ENCODE data around the gene CYBA. TPM values are rescaled to one million over a fixed set of nuclear protein-coding genes. Genes with fewer than 3 reads are reported as not detected.

Gene CYBA
- polyA plus RNA-seq, 1 donor (not counting 4 experiments of a cell fraction or from before 2014, with no cell fraction given): 4.4 TPM

GRCh38 chr16:88599092-88599733, 51.6 kb downstream of the CYBA start:
- H3K4me1 ChIP-seq (ENCODE audit: control insufficient read depth, extremely low read depth, insufficient read depth, low read length): peaks cover 6% of the 10 kb centered on the region
- H3K4me2 ChIP-seq (ENCODE audit: control insufficient read depth, extremely low read depth, insufficient read depth, low read depth, low read length): no peak overlapping the region
- no peak overlapping the region for H3K4me3 ChIP-seq (ENCODE audit: control insufficient read depth in 2 of 3, extremely low read depth in 1 of 3, insufficient read depth in 2 of 3, low read depth in 1 of 3, low read length in 3 of 3)
- peaks cover 6% of the 10 kb centered on the region for H4K20me1 ChIP-seq (ENCODE audit: control insufficient read depth, extremely low read depth, insufficient read depth, low read length)
- no peaks in the 10 kb centered on the region for H3K9me3 ChIP-seq (ENCODE audit: control insufficient read depth, low read depth, low read length)
- peaks cover 2% of the 10 kb centered on the region for H3K79me2 ChIP-seq (ENCODE audit: control insufficient read depth, insufficient read depth, low read length)
- DNase-seq (ENCODE audit: low read depth, low spot score): no peak
- FAIRE-seq: no peak
- H3K9me1 ChIP-seq (ENCODE audit: control insufficient read depth, extremely low read depth, insufficient read depth, low read length): no peaks in the 10 kb centered on the region
- H3K27me3 ChIP-seq (ENCODE audit: control insufficient read depth, extremely low read depth, insufficient read depth, low read length): no peaks in the 10 kb centered on the region
- peaks cover 15 to 47% of the 10 kb centered on the region in 2 experiments for H3K36me3 ChIP-seq (ENCODE audit: control insufficient read depth in 2 of 2, extremely low read depth in 1 of 2, insufficient read depth in 2 of 2, low read length in 2 of 2)
- no peak overlapping the region for H3K27ac ChIP-seq (ENCODE audit: control insufficient read depth, insufficient read depth, low read length)
- no peak overlapping the region for H3K9ac ChIP-seq (ENCODE audit: control insufficient read depth, extremely low read depth, insufficient read depth, low read length)
- dilution Hi-C loops (cut with MboI; ENCODE audit: extremely low pct_ligation_motif_present, low sequenced_read_pairs): no loop called here
- no peak overlapping the region for H2AFZ ChIP-seq (ENCODE audit: control insufficient read depth, low read length)
- no peak for TF ChIP-seq EZH2 (IDR thresholded peaks at IDR 0.05; ENCODE audit: low read length)
- TF ChIP-seq, protein P1, sequence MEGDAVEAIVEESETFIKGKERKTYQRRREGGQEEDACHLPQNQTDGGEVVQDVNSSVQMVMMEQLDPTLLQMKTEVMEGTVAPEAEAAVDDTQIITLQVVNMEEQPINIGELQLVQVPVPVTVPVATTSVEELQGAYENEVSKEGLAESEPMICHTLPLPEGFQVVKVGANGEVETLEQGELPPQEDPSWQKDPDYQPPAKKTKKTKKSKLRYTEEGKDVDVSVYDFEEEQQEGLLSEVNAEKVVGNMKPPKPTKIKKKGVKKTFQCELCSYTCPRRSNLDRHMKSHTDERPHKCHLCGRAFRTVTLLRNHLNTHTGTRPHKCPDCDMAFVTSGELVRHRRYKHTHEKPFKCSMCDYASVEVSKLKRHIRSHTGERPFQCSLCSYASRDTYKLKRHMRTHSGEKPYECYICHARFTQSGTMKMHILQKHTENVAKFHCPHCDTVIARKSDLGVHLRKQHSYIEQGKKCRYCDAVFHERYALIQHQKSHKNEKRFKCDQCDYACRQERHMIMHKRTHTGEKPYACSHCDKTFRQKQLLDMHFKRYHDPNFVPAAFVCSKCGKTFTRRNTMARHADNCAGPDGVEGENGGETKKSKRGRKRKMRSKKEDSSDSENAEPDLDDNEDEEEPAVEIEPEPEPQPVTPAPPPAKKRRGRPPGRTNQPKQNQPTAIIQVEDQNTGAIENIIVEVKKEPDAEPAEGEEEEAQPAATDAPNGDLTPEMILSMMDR (optimal IDR thresholded peaks at IDR 0.05 in 1 of 3, IDR thresholded peaks at IDR 0.05 in 1 of 3, conservative IDR thresholded peaks at IDR 0.05 in 1 of 3; ENCODE audit: extremely low read depth in 1 of 3, insufficient read depth in 2 of 3, low read length in 3 of 3): no peak

DNA sequence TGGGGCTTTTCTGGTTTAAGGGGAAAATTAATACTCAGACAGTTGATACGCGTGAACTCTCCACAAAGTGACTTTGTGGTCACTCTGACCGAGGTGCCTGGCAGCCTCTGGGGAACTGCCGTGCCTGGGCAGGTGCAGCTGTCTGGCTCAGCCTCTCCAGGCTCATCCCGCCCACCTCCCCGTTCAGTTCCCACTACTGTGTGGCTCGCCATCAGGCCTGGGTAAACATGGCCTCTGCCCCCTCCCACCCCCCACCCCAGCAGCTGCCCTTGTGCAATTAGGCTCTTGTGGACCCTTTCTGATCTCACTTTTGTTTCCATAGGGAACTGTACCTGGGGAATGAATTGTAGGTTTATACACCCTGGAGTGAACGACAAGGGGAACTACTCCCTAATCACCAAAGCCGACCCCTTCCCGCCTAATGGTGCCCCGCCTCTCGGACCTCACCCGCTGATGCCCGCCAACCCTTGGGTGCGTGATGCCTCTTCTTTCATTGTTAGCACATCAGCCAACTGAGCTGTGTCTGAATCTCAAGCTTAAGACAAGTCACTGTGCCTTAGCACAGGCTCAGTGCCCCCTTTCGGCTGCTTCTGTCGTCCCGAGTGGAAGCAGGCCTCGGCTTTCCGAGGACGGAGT, 52.9 kb downstream of the CYBA start:
- Histone ChIP-seq H3K9ac (ENCODE audit: control insufficient read depth, extremely low read depth, insufficient read depth, low read length) (no peak overlapping the region), H3K4me3 (ENCODE audit: control insufficient read depth in 2 of 3, extremely low read depth in 1 of 3, insufficient read depth in 2 of 3, low read depth in 1 of 3, low read length in 3 of 3) (no peak overlapping the region), H3K27me3 (ENCODE audit: control insufficient read depth, extremely low read depth, insufficient read depth, low read length) (no peaks in the 10 kb centered on the region), H3K36me3 (ENCODE audit: control insufficient read depth in 2 of 2, extremely low read depth in 1 of 2, insufficient read depth in 2 of 2, low read length in 2 of 2) (peaks cover 24 to 52% of the 10 kb centered on the region in 2 experiments), H3K79me2 (ENCODE audit: control insufficient read depth, insufficient read depth, low read length) (peaks cover 4% of the 10 kb centered on the region), H2AFZ (ENCODE audit: control insufficient read depth, low read length) (no peak overlapping the region), H3K9me1 (ENCODE audit: control insufficient read depth, extremely low read depth, insufficient read depth, low read length) (no peaks in the 10 kb centered on the region), H4K20me1 (ENCODE audit: control insufficient read depth, extremely low read depth, insufficient read depth, low read length) (peaks cover 6% of the 10 kb centered on the region), H3K4me2 (ENCODE audit: control insufficient read depth, extremely low read depth, insufficient read depth, low read depth, low read length) (no peak overlapping the region), H3K4me1 (ENCODE audit: control insufficient read depth, extremely low read depth, insufficient read depth, low read length) (peaks cover 6% of the 10 kb centered on the region), H3K27ac (ENCODE audit: control insufficient read depth, insufficient read depth, low read length) (no peak overlapping the region), H3K9me3 (ENCODE audit: control insufficient read depth, low read depth, low read length) (no peaks in the 10 kb centered on the region)
- no peak for DNase-seq (ENCODE audit: low read depth, low spot score)
- FAIRE-seq: no peak
- dilution Hi-C loops (cut with MboI; ENCODE audit: extremely low pct_ligation_motif_present, low sequenced_read_pairs): no loop called here
- no peak for TF ChIP-seq EZH2 (IDR thresholded peaks at IDR 0.05; ENCODE audit: low read length)
- TF ChIP-seq, protein P1 (optimal IDR thresholded peaks at IDR 0.05 in 1 of 3, IDR thresholded peaks at IDR 0.05 in 1 of 3, conservative IDR thresholded peaks at IDR 0.05 in 1 of 3; ENCODE audit: extremely low read depth in 1 of 3, insufficient read depth in 2 of 3, low read length in 3 of 3): no peak
